ENCODE measurements around the gene PTPRA.
"Not testable (repeated sequence)": the region's sequence is repeated elsewhere in the genome, so short reads cannot be mapped to it uniquely, and the experiment has no call there.

PTPRA gene

GRCh38 chr20:3011752-3012151 is 138.5 kb downstream of the PTPRA start:
- DNase-seq = no peak

- DNase-seq = no peak
These were observed 140.5 kb downstream of the PTPRA start for GRCh38 chr20:3013771-3014170.

GRCh38 chr20:3014179-3014578 is 140.9 kb downstream of the PTPRA start:
- DNase-seq = no peak

- no peak for DNase-seq
These were observed 141.4 kb downstream of the PTPRA start for GRCh38 chr20:3014662-3015061.

- DNase-seq = not testable (repeated sequence)
These were observed 142.0 kb downstream of the PTPRA start for GRCh38 chr20:3015302-3015701.

GRCh38 chr20:3021327-3021726 is 148.0 kb downstream of the PTPRA start:
- no peak for DNase-seq

- DNase-seq = no peak
These were observed 148.5 kb downstream of the PTPRA start for GRCh38 chr20:3021777-3022176.

GRCh38 chr20:3022559-3023490 is 149.5 kb downstream of the PTPRA start:
- DNase-seq = not testable (repeated sequence)

- no peak for DNase-seq
These were observed 154.7 kb downstream of the PTPRA start for GRCh38 chr20:3027987-3028386.

GRCh38 chr20:3031524-3032147 is 158.4 kb downstream of the PTPRA start:
- no peak for DNase-seq

GRCh38 chr20:3032624-3033023 is 159.3 kb downstream of the PTPRA start:
- DNase-seq = no peak

- DNase-seq = no peak
These were observed 164.4 kb downstream of the PTPRA start for GRCh38 chr20:3037654-3038053.

GRCh38 chr20:3038454-3038853 is 165.2 kb downstream of the PTPRA start:
- DNase-seq = no peak

- no peak for DNase-seq
These were observed 166.1 kb downstream of the PTPRA start for GRCh38 chr20:3039426-3039825.

- no peak for DNase-seq
These were observed 166.8 kb downstream of the PTPRA start for GRCh38 chr20:3040086-3040485.

- no peak for DNase-seq
These were observed 168.7 kb downstream of the PTPRA start for GRCh38 chr20:3041854-3042409.

- no peak for DNase-seq
These were observed 169.3 kb downstream of the PTPRA start for GRCh38 chr20:3042625-3043024.

- DNase-seq = no peak
These were observed 170.0 kb downstream of the PTPRA start, which contains the start of gene GNRH2 for GRCh38 chr20:3043322-3043721. Gene GNRH2 (plus strand): TSS chr20:3043622. CDS start chr20:3044415, 793 bp downstream.

- no peak for DNase-seq
These were observed 171.2 kb downstream of the PTPRA start for GRCh38 chr20:3044336-3044965.

GRCh38 chr20:3045042-3045815 is 171.9 kb downstream of the PTPRA start:
- peak; percentile 30 for DNase-seq

- DNase-seq = peak; percentile 97
These were observed 172.8 kb downstream of the PTPRA start, which contains the start of gene MRPS26 for GRCh38 chr20:3045816-3046676. Gene MRPS26 (plus strand): TSS chr20:3046052. CDS start chr20:3046069, 17 bp downstream.
